ENCODE measurements around the gene LRRC8B.

The LRRC8B gene

DNA sequence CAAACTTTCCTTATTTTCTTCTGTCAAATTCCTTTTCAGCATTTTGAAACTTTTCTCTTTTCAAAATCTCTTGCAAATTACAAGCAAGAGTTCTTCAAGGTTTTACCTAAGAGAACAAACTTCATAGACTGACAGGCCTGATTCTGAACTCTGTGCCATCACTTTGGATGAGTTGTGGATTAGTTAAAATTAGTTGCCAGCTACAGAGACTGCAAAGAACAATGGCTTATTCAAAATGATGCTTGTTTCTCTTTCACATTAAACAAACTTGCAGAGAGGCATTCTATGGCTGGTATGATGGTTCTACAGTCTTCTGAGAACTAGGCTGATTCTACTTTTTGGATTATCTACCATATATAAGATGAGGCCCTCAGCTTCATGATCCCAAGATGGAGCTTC is 3.8 kb downstream of the LRRC8B start:
- H3K4me3 ChIP-seq (ENCODE audit: low read depth, low read length), result no peak overlapping the region
- ChIA-PET POLR2A (no interaction called here), CTCF (interaction anchor here (1.0 to 1.1 kb wide), 2 partner anchors 45 to 234 kb away, joined by 3 read pairs; no protein-coding TSS in a partner anchor)
- DNase-seq (ENCODE audit: low read depth, low spot score), result no peak
- TF ChIP-seq, protein P1, sequence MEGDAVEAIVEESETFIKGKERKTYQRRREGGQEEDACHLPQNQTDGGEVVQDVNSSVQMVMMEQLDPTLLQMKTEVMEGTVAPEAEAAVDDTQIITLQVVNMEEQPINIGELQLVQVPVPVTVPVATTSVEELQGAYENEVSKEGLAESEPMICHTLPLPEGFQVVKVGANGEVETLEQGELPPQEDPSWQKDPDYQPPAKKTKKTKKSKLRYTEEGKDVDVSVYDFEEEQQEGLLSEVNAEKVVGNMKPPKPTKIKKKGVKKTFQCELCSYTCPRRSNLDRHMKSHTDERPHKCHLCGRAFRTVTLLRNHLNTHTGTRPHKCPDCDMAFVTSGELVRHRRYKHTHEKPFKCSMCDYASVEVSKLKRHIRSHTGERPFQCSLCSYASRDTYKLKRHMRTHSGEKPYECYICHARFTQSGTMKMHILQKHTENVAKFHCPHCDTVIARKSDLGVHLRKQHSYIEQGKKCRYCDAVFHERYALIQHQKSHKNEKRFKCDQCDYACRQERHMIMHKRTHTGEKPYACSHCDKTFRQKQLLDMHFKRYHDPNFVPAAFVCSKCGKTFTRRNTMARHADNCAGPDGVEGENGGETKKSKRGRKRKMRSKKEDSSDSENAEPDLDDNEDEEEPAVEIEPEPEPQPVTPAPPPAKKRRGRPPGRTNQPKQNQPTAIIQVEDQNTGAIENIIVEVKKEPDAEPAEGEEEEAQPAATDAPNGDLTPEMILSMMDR (IDR thresholded peaks at IDR 0.05; ENCODE audit: insufficient read depth, low read length, missing control alignments), result no peak

DNA sequence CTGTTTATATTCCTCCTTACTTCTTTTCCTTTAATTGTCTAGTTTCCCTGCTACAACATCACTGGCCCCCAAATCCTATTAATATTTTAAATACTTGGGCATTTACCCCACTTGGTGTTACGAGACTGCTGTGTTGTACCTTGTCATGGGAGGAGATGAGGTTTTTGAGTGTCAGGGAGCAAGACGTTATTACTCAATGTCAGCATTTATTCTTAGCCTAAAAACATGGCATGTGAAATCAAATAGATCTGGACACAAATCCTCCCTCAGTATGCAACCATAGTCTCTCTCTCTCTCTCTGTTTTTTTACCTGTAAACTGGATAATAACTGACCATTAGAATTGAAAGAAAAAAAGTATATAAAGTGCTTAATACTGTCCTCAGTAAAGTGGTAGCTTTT is 4.6 kb downstream of the LRRC8B start:
- DNase-seq (ENCODE audit: low read depth, low spot score), result no peak
- TF ChIP-seq, protein P1 (IDR thresholded peaks at IDR 0.05; ENCODE audit: insufficient read depth, low read length, missing control alignments), result no peak
- ChIA-PET CTCF (interaction anchor here (1.0 to 1.1 kb wide), 2 partner anchors 46 to 234 kb away, joined by 3 read pairs; no protein-coding TSS in a partner anchor), POLR2A (no interaction called here)
- H3K4me3 ChIP-seq (ENCODE audit: low read depth, low read length), result no peak overlapping the region

DNA sequence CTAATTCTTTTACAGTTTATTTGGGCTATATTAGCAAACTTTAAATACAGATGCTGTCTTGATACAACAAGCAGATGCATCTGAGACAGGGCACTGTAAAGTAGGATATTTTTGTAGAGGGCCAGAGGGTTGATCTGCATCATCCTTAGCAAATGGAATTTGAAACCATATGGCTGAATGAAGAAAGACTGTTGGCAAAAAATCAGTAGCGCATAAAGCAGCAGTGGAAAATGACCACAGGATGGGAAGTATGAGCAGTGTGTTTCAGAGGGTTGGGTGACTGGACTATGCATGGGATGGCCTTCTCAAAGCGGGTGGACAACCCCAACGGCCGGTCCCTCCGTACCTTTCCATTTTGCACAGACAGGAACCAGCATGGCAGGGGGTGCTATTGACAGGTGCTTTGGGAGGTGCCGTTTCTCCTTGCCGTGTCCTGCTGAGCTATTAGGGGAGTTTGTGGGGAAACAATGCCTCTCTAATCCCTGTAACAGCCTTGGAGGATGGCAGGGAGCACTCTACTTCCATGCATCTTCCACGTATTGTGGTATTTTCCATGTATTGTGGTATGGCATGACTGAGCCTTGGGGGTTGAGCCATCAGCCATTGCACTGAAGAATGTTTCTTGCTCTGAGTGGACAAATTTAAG is 5.9 kb downstream of the LRRC8B start:
- CTCF ChIA-PET, result no interaction called here

DNA sequence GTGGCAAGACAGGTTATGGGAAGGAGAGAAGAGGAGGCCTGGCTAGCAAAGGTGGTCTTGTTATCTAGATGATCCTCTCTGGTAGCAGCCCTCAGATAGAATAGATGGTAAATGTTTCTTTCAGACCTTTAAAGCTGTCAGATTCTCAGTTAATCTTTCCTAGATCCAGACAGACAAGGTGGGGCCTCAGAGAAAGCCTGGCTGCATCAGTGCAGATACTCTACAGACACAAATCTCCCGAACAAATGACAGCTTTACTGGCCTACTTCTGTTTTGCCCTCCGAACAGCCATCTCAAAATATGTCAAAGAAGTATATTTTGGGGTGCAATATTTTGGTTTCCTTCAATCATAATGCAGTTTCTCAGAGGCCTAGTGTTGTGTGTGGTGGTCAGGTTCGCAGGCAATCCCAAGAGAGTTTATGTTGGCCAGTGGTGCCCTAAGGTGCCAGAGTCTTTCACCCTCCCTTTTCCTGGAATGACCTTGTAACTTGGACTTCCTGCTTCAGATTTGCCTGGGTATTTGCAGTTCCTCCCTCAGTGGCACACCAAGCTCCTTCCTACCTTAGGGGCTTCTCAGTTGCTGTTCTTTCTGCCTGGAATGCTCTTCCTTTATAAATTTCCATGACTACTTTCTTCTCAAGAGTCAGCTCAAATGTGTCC is 7.0 kb downstream of the LRRC8B start:
- ChIA-PET POLR2A (no interaction called here), CTCF (no interaction called here)
- H3K4me3 ChIP-seq (ENCODE audit: low read depth, low read length), result no peak overlapping the region
- TF ChIP-seq, protein P1 (IDR thresholded peaks at IDR 0.05; ENCODE audit: insufficient read depth, low read length, missing control alignments), result no peak
- DNase-seq (ENCODE audit: low read depth, low spot score), result no peak

More for the DNA sequence above, 5.9 kb downstream of the LRRC8B start:
- DNase-seq (ENCODE audit: low read depth, low spot score), result no peak
- H3K4me3 ChIP-seq (ENCODE audit: low read depth, low read length), result no peak overlapping the region
- POLR2A ChIA-PET, result no interaction called here
- TF ChIP-seq, protein P1 (IDR thresholded peaks at IDR 0.05; ENCODE audit: insufficient read depth, low read length, missing control alignments), result no peak

DNA sequence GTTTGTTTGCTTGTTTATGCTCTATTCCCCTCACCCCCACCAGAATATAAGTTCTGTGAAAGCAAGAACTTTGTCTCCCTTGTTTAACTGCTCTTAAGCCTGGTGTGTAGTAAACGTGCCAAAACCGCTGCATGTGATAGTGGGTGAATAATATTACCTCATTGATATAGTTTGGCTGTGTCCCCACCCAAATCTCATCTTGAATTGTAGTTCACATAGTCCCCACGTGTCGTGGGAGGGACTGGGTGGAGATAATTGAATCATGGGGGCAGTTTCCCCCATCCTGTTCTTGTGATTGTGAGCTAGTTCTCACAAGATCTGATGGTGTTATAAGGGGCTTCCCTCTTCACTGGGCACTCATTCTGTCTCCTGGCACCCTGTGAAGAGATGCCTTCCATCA is 7.6 kb downstream of the LRRC8B start:
- DNase-seq (ENCODE audit: low read depth, low spot score), result no peak
- ChIA-PET CTCF (no interaction called here), POLR2A (no interaction called here)
- no peak overlapping the region for H3K4me3 ChIP-seq (ENCODE audit: low read depth, low read length)
- TF ChIP-seq, protein P1 (IDR thresholded peaks at IDR 0.05; ENCODE audit: insufficient read depth, low read length, missing control alignments), result no peak

DNA sequence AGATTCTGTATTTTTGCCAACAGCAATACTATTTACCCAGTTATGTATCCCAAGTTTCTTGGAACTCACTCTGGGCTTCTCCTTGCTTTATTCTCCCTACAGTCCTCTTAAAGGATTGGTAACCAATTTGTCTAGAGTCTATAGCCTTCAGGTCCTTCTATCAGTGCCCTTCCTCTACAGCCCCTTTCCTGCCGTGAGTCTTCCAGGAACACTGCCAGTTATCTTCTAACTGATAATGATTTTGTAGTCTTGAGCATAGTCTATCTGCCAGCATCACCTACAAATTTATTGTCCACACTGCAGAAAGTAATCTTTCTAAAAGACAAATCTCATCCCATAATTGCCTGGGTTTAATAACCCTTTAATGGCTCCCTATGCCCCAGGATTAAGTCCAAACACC is 8.2 kb downstream of the LRRC8B start:
- POLR2A ChIA-PET, result no interaction called here
- no peak for DNase-seq (ENCODE audit: low read depth, low spot score)
- TF ChIP-seq, protein P1 (IDR thresholded peaks at IDR 0.05; ENCODE audit: insufficient read depth, low read length, missing control alignments), result no peak
- no peak overlapping the region for H3K4me3 ChIP-seq (ENCODE audit: low read depth, low read length)
- CTCF ChIA-PET, result no interaction called here
